H1 (cell line): Measurements from ENCODE around the gene ST8SIA5.

ENCODE experiments used
- CBX5 ChIP-seq: fragments of 300-800, 300-1000 bp; sonication (generic); IDR thresholded peaks from 2 replicates; pipeline ENCODE4 v1.7.1; 2016; ENCODE audit warnings: antibody characterized with exemption, low read length, low read depth
- EZH2 ChIP-seq: fragments of 200-600 bp; sonication (generic); IDR thresholded peaks from 2 replicates; pipeline ENCODE4 v1.7.1; 2012; ENCODE audit warnings: low read depth, mild to moderate bottlenecking, moderate library complexity, low read length, inconsistent platforms; ENCODE audit not compliant: severe bottlenecking
- POLR2A ChIP-seq, 2 experiments: IDR thresholded peaks; 1 replicate in 1 of 2; 2 replicates in 1 of 2; pipeline ENCODE4 v1.6.1; 2011; ENCODE audit warnings: low read depth in 2 of 2, low read length in 2 of 2, mild to moderate bottlenecking in 2 of 2; ENCODE audit errors: control extremely low read depth in 1 of 2
- POLR2AphosphoS5 ChIP-seq: IDR thresholded peaks from 2 replicates; pipeline ENCODE4 v1.6.1; 2011; ENCODE audit warnings: low read depth, low read length
- RAD21 ChIP-seq, 2 experiments: IDR thresholded peaks in 1 of 2; conservative IDR thresholded peaks in 1 of 2; 2 replicates each; pipeline ENCODE4 v1.6.1; 2011; ENCODE audit warnings: low read depth in 2 of 2, low read length in 2 of 2, improper control_type of control experiment in 1 of 2, inconsistent platforms in 1 of 2, mild to moderate bottlenecking in 1 of 2, moderate library complexity in 1 of 2
- RFX5 ChIP-seq: IDR thresholded peaks from 2 replicates; pipeline ENCODE4 v1.6.1; 2011; ENCODE audit warnings: low read depth, low read length, improper control_type of control experiment, borderline replicate concordance
- TEAD4 ChIP-seq: IDR thresholded peaks from 2 replicates; pipeline ENCODE4 v1.6.1; 2012; ENCODE audit warnings: low read depth, low read length, inconsistent platforms, mixed read lengths
- YY1 ChIP-seq: IDR thresholded peaks from 2 replicates; pipeline ENCODE4 v1.6.1; 2011; ENCODE audit warnings: low read depth, mild to moderate bottlenecking, low read length
- ZNF274 ChIP-seq: IDR thresholded peaks from 2 replicates; pipeline ENCODE4 v1.7.0; 2012; ENCODE audit warnings: low read length, borderline replicate concordance; ENCODE audit errors: extremely low read depth
- TF ChIP-seq, protein P1 (sequence below), 3 experiments: IDR thresholded peaks; 1 replicate in 2 of 3; 2 replicates in 1 of 3; pipeline versions ENCODE4 v1.5.1 to v1.6.1; 2011; ENCODE audit warnings: low read length in 3 of 3, mild to moderate bottlenecking in 3 of 3, inconsistent platforms in 2 of 3, low read depth in 1 of 3, moderate library complexity in 1 of 3; ENCODE audit not compliant: insufficient read depth in 1 of 3; ENCODE audit errors: control extremely low read depth in 1 of 3
- TF ChIP-seq, protein P2 (sequence below): IDR thresholded peaks from 2 replicates; pipeline ENCODE4 v1.6.1; 2012; ENCODE audit warnings: low read length, inconsistent platforms
- TF ChIP-seq, protein P3 (sequence below): IDR thresholded peaks from 2 replicates; pipeline ENCODE4 v1.6.1; 2011; ENCODE audit warnings: low read length, improper control_type of control experiment

- TF ChIP-seq POLR2AphosphoS5: no peak
- TF ChIP-seq, protein P1, sequence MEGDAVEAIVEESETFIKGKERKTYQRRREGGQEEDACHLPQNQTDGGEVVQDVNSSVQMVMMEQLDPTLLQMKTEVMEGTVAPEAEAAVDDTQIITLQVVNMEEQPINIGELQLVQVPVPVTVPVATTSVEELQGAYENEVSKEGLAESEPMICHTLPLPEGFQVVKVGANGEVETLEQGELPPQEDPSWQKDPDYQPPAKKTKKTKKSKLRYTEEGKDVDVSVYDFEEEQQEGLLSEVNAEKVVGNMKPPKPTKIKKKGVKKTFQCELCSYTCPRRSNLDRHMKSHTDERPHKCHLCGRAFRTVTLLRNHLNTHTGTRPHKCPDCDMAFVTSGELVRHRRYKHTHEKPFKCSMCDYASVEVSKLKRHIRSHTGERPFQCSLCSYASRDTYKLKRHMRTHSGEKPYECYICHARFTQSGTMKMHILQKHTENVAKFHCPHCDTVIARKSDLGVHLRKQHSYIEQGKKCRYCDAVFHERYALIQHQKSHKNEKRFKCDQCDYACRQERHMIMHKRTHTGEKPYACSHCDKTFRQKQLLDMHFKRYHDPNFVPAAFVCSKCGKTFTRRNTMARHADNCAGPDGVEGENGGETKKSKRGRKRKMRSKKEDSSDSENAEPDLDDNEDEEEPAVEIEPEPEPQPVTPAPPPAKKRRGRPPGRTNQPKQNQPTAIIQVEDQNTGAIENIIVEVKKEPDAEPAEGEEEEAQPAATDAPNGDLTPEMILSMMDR (IDR thresholded peaks at IDR 0.05; ENCODE audit: control extremely low read depth in 1 of 3, insufficient read depth in 1 of 3, low read depth in 1 of 3, low read length in 3 of 3): no peak
- TF ChIP-seq CBX5: no peak
- TF ChIP-seq POLR2A (IDR thresholded peaks at IDR 0.05; ENCODE audit: control extremely low read depth in 1 of 2, low read depth in 2 of 2, low read length in 2 of 2): no peak
- no peak for TF ChIP-seq RFX5
- TF ChIP-seq, protein P2, sequence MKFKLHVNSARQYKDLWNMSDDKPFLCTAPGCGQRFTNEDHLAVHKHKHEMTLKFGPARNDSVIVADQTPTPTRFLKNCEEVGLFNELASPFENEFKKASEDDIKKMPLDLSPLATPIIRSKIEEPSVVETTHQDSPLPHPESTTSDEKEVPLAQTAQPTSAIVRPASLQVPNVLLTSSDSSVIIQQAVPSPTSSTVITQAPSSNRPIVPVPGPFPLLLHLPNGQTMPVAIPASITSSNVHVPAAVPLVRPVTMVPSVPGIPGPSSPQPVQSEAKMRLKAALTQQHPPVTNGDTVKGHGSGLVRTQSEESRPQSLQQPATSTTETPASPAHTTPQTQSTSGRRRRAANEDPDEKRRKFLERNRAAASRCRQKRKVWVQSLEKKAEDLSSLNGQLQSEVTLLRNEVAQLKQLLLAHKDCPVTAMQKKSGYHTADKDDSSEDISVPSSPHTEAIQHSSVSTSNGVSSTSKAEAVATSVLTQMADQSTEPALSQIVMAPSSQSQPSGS: no peak
- TF ChIP-seq RAD21 (IDR thresholded peaks at IDR 0.05 in 1 of 2, conservative IDR thresholded peaks at IDR 0.05 in 1 of 2; ENCODE audit: low read depth in 2 of 2, low read length in 2 of 2): no peak
- no peak for TF ChIP-seq TEAD4
- TF ChIP-seq YY1: no peak
- TF ChIP-seq, protein P3, sequence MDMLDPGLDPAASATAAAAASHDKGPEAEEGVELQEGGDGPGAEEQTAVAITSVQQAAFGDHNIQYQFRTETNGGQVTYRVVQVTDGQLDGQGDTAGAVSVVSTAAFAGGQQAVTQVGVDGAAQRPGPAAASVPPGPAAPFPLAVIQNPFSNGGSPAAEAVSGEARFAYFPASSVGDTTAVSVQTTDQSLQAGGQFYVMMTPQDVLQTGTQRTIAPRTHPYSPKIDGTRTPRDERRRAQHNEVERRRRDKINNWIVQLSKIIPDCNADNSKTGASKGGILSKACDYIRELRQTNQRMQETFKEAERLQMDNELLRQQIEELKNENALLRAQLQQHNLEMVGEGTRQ: no peak
- no peak for TF ChIP-seq ZNF274
- TF ChIP-seq EZH2: no peak
Observed at GRCh38 chr18:46656326-46657114, 100.3 kb downstream of the ST8SIA5 start.
